GM12892 (cell line): Measurements from ENCODE around the gene LIMA1.

Source experiments
- POLR2A ChIP-seq: IDR thresholded peaks from 2 replicates; pipeline ENCODE4 v1.6.1; 2011; ENCODE audit warnings: low read depth, low read length, control low read depth
- POLR2AphosphoS5 ChIP-seq: IDR thresholded peaks from 2 replicates; pipeline ENCODE4 v1.6.1; 2011; ENCODE audit warnings: low read depth, low read length, control low read depth
- TAF1 ChIP-seq: IDR thresholded peaks from 2 replicates; pipeline ENCODE4 v1.6.1; 2011; ENCODE audit warnings: low read depth, mild to moderate bottlenecking, control low read depth, low read length, borderline replicate concordance

GRCh38 chr12:50314636-50315312 lies 31.5 kb upstream of the LIMA1 start:
- TF ChIP-seq POLR2AphosphoS5 (no peak), POLR2A (no peak), TAF1 (no peak)
